Colonic mucosa (tissue), 4 donors: ENCODE data around the gene SCAP. TPM values are rescaled to one million over a fixed set of nuclear protein-coding genes. Genes with fewer than 3 reads are reported as not detected.

ENCODE experiments used
- DNase-seq: peaks from one replicate; pipeline ENCODE4 v3.0.0-alpha.2; 2020
- H3K27ac ChIP-seq: fragments of 200-600 bp; one replicate; pipeline ENCODE4 v1.8.0; 2021
- H3K27me3 ChIP-seq: fragments of 200-600 bp; one replicate; pipeline ENCODE4 v1.8.0; 2021
- H3K36me3 ChIP-seq: fragments of 200-600 bp; one replicate; pipeline ENCODE4 v1.8.0; 2021
- H3K4me1 ChIP-seq: fragments of 200-600 bp; one replicate; pipeline ENCODE4 v1.8.0; 2021; ENCODE audit warnings: mild to moderate bottlenecking
- H3K4me3 ChIP-seq: fragments of 200-600 bp; one replicate; pipeline ENCODE4 v1.8.0; 2021
- H3K9ac ChIP-seq, 2 donors: one replicate each; pipeline ENCODE4 v1.7.0; 2013; ENCODE audit warnings: control low read depth in 2 of 2, low read depth in 2 of 2, low read length in 2 of 2
- H3K9me3 ChIP-seq: fragments of 200-600 bp; one replicate; pipeline ENCODE4 v1.8.0; 2021
- CTCF ChIP-seq: fragments of 200-600 bp; IDR thresholded peaks from one replicate; pipeline ENCODE4 v1.8.0; 2022; ENCODE audit warnings: antibody characterized with exemption, mild to moderate bottlenecking
- intact Hi-C: fragments of 100-400 bp; cut with DNase I; formaldehyde crosslinking; loops from one replicate; pipeline ENCODE4 v1.14.1; 2022
- total RNA-seq, 2 donors: library from RNA; stranded (reverse); fragmentation: NEBNext Ultra II Directional in 1 of 2; extraction: Animal tissue kit (Norgen Biotek cat#: 25700) in 1 of 2; gene quantifications; one replicate each; pipeline ENCODE4 v1.2.1, GENCODE V29; 2021
- donor health status: healthy.
- donor health status: DM: no; HTN: no; CAD: no.
- donor health status: DM: no; HTN: no; CAD: no.

Gene SCAP
- total RNA-seq, 2 donors from 2014 or later: 86.5 to 137 TPM

- intact Hi-C loops: loop anchor here (2.0 kb wide), 1 partner anchor 57 kb away; no protein-coding TSS in a partner anchor
- Histone ChIP-seq H3K36me3 (peaks cover 11% of the 10 kb centered on the region), H3K27me3 (no peaks in the 10 kb centered on the region), H3K9me3 (no peaks in the 10 kb centered on the region), H3K9ac (no peak overlapping the region), H3K4me3 (no peak overlapping the region), H3K27ac (no peak overlapping the region), H3K4me1 (peaks cover 13% of the 10 kb centered on the region)
- no peak for TF ChIP-seq CTCF
- DNase-seq: no peak
Measured at GRCh38 chr3:47419083-47420043, 56.4 kb downstream of the SCAP start.

GRCh38 chr3:47418167-47419082, 57.3 kb downstream of the SCAP start:
- intact Hi-C loops: no loop called here
- no peak overlapping the region for H3K27ac ChIP-seq
- peaks cover 13% of the 10 kb centered on the region for H3K4me1 ChIP-seq
- no peak for TF ChIP-seq CTCF
- no peak overlapping the region for H3K9ac ChIP-seq
- H3K4me3 ChIP-seq: no peak overlapping the region
- no peaks in the 10 kb centered on the region for H3K9me3 ChIP-seq
- peaks cover 11% of the 10 kb centered on the region for H3K36me3 ChIP-seq
- DNase-seq: no peak
- H3K27me3 ChIP-seq: no peaks in the 10 kb centered on the region

GRCh38 chr3:47416041-47416440, 59.7 kb downstream of the SCAP start:
- no peak for TF ChIP-seq CTCF
- no peak for DNase-seq

GRCh38 chr3:47414666-47415587, 60.8 kb downstream of the SCAP start:
- TF ChIP-seq CTCF: no peak
- H3K36me3 ChIP-seq: peaks cover 12% of the 10 kb centered on the region
- no peaks in the 10 kb centered on the region for H3K4me1 ChIP-seq
- intact Hi-C loops: no loop called here
- H3K4me3 ChIP-seq: no peak overlapping the region
- no peaks in the 10 kb centered on the region for H3K27me3 ChIP-seq
- H3K9me3 ChIP-seq: no peaks in the 10 kb centered on the region
- no peak overlapping the region for H3K9ac ChIP-seq
- H3K27ac ChIP-seq: no peak overlapping the region
- DNase-seq: no peak

More at GRCh38 chr3:47416041-47416440, 59.7 kb downstream of the SCAP start:
- H3K27me3 ChIP-seq: no peaks in the 10 kb centered on the region
- intact Hi-C loops: no loop called here
- no peaks in the 10 kb centered on the region for H3K4me1 ChIP-seq
- H3K36me3 ChIP-seq: peaks cover 18% of the 10 kb centered on the region
- no peak overlapping the region for H3K27ac ChIP-seq
- H3K4me3 ChIP-seq: no peak overlapping the region
- no peaks in the 10 kb centered on the region for H3K9me3 ChIP-seq
- H3K9ac ChIP-seq: no peak overlapping the region
